NCI-H2081 (cell line): ENCODE measurements around the gene SENP5.
A peak's percentile ranks its signal among the peaks of the same experiment; 100 is the strongest.
"Not testable (repeated sequence)": the region's sequence is repeated elsewhere in the genome, so short reads cannot be mapped to it uniquely, and the experiment has no call there.

Experiments
- DNase-seq, 2 experiments: peaks; one replicate each; lab custom pipeline; 2025; lab: John Stamatoyannopoulos, UW

The SENP5 gene

GRCh38 chr3:196942915-196943277, 75.2 kb downstream of the SENP5 start:
- no peak for DNase-seq

- DNase-seq, result not testable (repeated sequence)
Measured at GRCh38 chr3:196944037-196944790, 76.5 kb downstream of the SENP5 start.

GRCh38 chr3:196947136-196947859, 79.6 kb downstream of the SENP5 start:
- DNase-seq, result no peak

- no peak for DNase-seq
Measured at GRCh38 chr3:196947860-196948441, 80.2 kb downstream of the SENP5 start.

GRCh38 chr3:196948442-196949284, 80.9 kb downstream of the SENP5 start:
- peak; percentile 26 to 78 for DNase-seq

GRCh38 chr3:196949285-196949619, 81.5 kb downstream of the SENP5 start:
- DNase-seq, result no peak

- no peak for DNase-seq
Measured at GRCh38 chr3:196949750-196950149, 82.0 kb downstream of the SENP5 start.

GRCh38 chr3:196951371-196951770, 83.7 kb downstream of the SENP5 start:
- DNase-seq, result no peak

- DNase-seq, result no peak
Measured at GRCh38 chr3:196954832-196955231, 87.1 kb downstream of the SENP5 start.

- no peak for DNase-seq
Measured at GRCh38 chr3:196962108-196962929, 94.6 kb downstream of the SENP5 start.

- DNase-seq, result no peak
Measured at GRCh38 chr3:196962930-196963630, 95.4 kb downstream of the SENP5 start.

- DNase-seq, result no peak
Measured at GRCh38 chr3:196963631-196963953, 95.9 kb downstream of the SENP5 start.

GRCh38 chr3:196965112-196965803, 97.5 kb downstream of the SENP5 start:
- DNase-seq, result no peak

GRCh38 chr3:196965804-196966173, 98.1 kb downstream of the SENP5 start:
- no peak for DNase-seq

- no peak for DNase-seq
Measured at GRCh38 chr3:196966526-196967401, 99.0 kb downstream of the SENP5 start.

- DNase-seq, result no peak
Measured at GRCh38 chr3:196967412-196968232, 99.9 kb downstream of the SENP5 start.

- peak; percentile 54 to 55 for DNase-seq
Measured at GRCh38 chr3:196968233-196969133, 100.8 kb downstream of the SENP5 start, which contains the start of gene PIGZ. TSS of gene PIGZ (minus strand) at chr3:196968833. CDS start at chr3:196952031, 16,802 bp downstream.
